Inflammatory macrophage (primary cell): Measurements from ENCODE around the gene SNX27.
"Not testable (repeated sequence)": the region's sequence is repeated elsewhere in the genome, so short reads cannot be mapped to it uniquely, and the experiment has no call there.

Experiments used
- DNase-seq, 2 donors: peaks; one replicate each; pipeline ENCODE4 v3.0.0-alpha.2; 2020 to 2022
- total RNA-seq, 18 experiments: gene quantifications; one replicate each; lab custom pipeline; 2026; ENCODE audit warnings: mixed read lengths in 6 of 18, inconsistent platforms in 2 of 18; lab: John Stamatoyannopoulos, UW

The SNX27 gene
- 81.5 to 187 (median 128) reads per million in 18 experiments for total RNA-seq

- DNase-seq, result peak; percentile 94
Measured at GRCh38 chr1:151611832-151612500, at the start of gene SNX27. Gene SNX27, plus strand, starts transcription at chr1:151612050. Its CDS starts 152 bp downstream, at chr1:151612202.

GRCh38 chr1:151562661-151563060 is 49.2 kb upstream of the SNX27 start:
- no peak for DNase-seq

- no peak for DNase-seq
Measured at GRCh38 chr1:151563376-151563775, 48.5 kb upstream of the SNX27 start.

GRCh38 chr1:151565502-151566189 is 46.2 kb upstream of the SNX27 start:
- DNase-seq, result no peak

GRCh38 chr1:151568626-151569088 is 43.2 kb upstream of the SNX27 start:
- DNase-seq, result no peak

GRCh38 chr1:151570819-151571218 is 41.0 kb upstream of the SNX27 start:
- DNase-seq, result no peak

- peak; percentile 19 to 30 for DNase-seq
Measured at GRCh38 chr1:151574575-151575529, 37.0 kb upstream of the SNX27 start.

- DNase-seq, result no peak
Measured at GRCh38 chr1:151577173-151577572, 34.7 kb upstream of the SNX27 start.

GRCh38 chr1:151578941-151579340 is 32.9 kb upstream of the SNX27 start:
- no peak for DNase-seq

GRCh38 chr1:151579436-151580225 is 32.2 kb upstream of the SNX27 start:
- no peak for DNase-seq

- no peak for DNase-seq
Measured at GRCh38 chr1:151581451-151581850, 30.4 kb upstream of the SNX27 start.

GRCh38 chr1:151581921-151582320 is 29.9 kb upstream of the SNX27 start:
- DNase-seq, result no peak

- no peak for DNase-seq
Measured at GRCh38 chr1:151583796-151584195, 28.1 kb upstream of the SNX27 start.

GRCh38 chr1:151584278-151584677 is 27.6 kb upstream of the SNX27 start:
- DNase-seq, result no peak

GRCh38 chr1:151584780-151585179 is 27.1 kb upstream of the SNX27 start:
- no peak for DNase-seq

GRCh38 chr1:151585622-151586021 is 26.2 kb upstream of the SNX27 start:
- no peak for DNase-seq

GRCh38 chr1:151590961-151591360 is 20.9 kb upstream of the SNX27 start:
- no peak for DNase-seq

GRCh38 chr1:151593730-151594129 is 18.1 kb upstream of the SNX27 start:
- DNase-seq, result no peak

- DNase-seq, result peak; percentile 32 to 42
Measured at GRCh38 chr1:151594143-151594625, 17.7 kb upstream of the SNX27 start.

GRCh38 chr1:151596166-151596953 is 15.5 kb upstream of the SNX27 start:
- DNase-seq, result no peak

GRCh38 chr1:151602550-151602949 is 9.3 kb upstream of the SNX27 start:
- DNase-seq, result not testable (repeated sequence)
